H1 (cell line): ENCODE results near the gene MMP11. TPM values are rescaled to one million over a fixed set of nuclear protein-coding genes. Genes with fewer than 3 reads are reported as not detected.

Experiments used
- CBX8 ChIP-seq: fragments of 300-800, 300-1000 bp; sonication (generic); IDR thresholded peaks from 2 replicates; pipeline ENCODE4 v1.7.1; 2016; ENCODE audit warnings: low read depth, low read length, borderline replicate concordance
- CHD7 ChIP-seq: fragments of 300-600 bp; sonication (generic); IDR thresholded peaks from 2 replicates; pipeline ENCODE4 v1.7.1; 2012; ENCODE audit warnings: low read length, moderate library complexity, mild to moderate bottlenecking, inconsistent platforms; ENCODE audit not compliant: insufficient replicate concordance
- RNF2 ChIP-seq: fragments of 200-900, 300-1000 bp; sonication (generic); IDR thresholded peaks from 2 replicates; pipeline ENCODE4 v1.7.1; 2016; ENCODE audit warnings: borderline replicate concordance, low read depth, mild to moderate bottlenecking, antibody characterized with exemption, low read length; ENCODE audit not compliant: poor library complexity, severe bottlenecking; ENCODE audit errors: missing control alignments
- polyA plus RNA-seq, 7 experiments: library from polyadenylated mRNA; depleted of rRNA in 3 of 7; stranded (reverse) in 5 of 7; unstranded in 2 of 7; fragments of >200 nt in 5 of 7; fragments of 200-250 nt in 2 of 7; gene quantifications; 1 replicate in 5 of 7; 2 replicates in 1 of 7; 4 replicates in 1 of 7; pipeline versions ENCODE4 v1.2.1 to v1.2.3, GENCODE V29; 2011 to 2013; ENCODE audit warnings: missing spikeins in 2 of 7, mixed read lengths in 2 of 7
- total RNA-seq: library from RNA; stranded (reverse); fragmentation: NEBNext Ultra II Directional; extraction: Animal tissue kit (Norgen Biotek cat#: 25700); gene quantifications from 2 replicates; pipeline ENCODE4 v1.2.1, GENCODE V29; 2021

The MMP11 gene
- total and polyA plus RNA-seq, 2 of the 8 experiments (the other 6 are each of a cell fraction or from before 2014, with no cell fraction given), result 10.2 to 18.3 TPM

GRCh38 chr22:23737696-23738095 is 35.0 kb upstream of the MMP11 start (continued):
- no peak for TF ChIP-seq CHD7
- TF ChIP-seq RNF2, result no peak
- no peak for TF ChIP-seq CBX8
